MM.1S (cell line): ENCODE data around the gene MKKS.

Experiments
- EZH2 ChIP-seq: fragments of 300-600 bp; sonication (generic); optimal IDR thresholded peaks from 2 replicates; pipeline ENCODE3; 2017; ENCODE audit warnings: low read depth, mild to moderate bottlenecking, antibody characterized with exemption, low read length, mixed read lengths
- EZH2phosphoT487 ChIP-seq: fragments of 300-600 bp; sonication (generic); IDR thresholded peaks from 2 replicates; pipeline ENCODE4 v1.6.1; 2018; ENCODE audit warnings: antibody characterized with exemption, low read length
- TF ChIP-seq, protein P1 (sequence below): fragments of 300-600 bp; sonication (generic); IDR thresholded peaks from 2 replicates; pipeline ENCODE4 v1.5.1; 2016; ENCODE audit warnings: antibody characterized with exemption, low read length, mixed read lengths

- TF ChIP-seq, protein P1, sequence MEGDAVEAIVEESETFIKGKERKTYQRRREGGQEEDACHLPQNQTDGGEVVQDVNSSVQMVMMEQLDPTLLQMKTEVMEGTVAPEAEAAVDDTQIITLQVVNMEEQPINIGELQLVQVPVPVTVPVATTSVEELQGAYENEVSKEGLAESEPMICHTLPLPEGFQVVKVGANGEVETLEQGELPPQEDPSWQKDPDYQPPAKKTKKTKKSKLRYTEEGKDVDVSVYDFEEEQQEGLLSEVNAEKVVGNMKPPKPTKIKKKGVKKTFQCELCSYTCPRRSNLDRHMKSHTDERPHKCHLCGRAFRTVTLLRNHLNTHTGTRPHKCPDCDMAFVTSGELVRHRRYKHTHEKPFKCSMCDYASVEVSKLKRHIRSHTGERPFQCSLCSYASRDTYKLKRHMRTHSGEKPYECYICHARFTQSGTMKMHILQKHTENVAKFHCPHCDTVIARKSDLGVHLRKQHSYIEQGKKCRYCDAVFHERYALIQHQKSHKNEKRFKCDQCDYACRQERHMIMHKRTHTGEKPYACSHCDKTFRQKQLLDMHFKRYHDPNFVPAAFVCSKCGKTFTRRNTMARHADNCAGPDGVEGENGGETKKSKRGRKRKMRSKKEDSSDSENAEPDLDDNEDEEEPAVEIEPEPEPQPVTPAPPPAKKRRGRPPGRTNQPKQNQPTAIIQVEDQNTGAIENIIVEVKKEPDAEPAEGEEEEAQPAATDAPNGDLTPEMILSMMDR: no peak
- no peak for TF ChIP-seq EZH2
- no peak for TF ChIP-seq EZH2phosphoT487
Observed at GRCh38 chr20:10415013-10415650, 18.9 kb downstream of the MKKS start.
